MCF 10A (cell line): ENCODE data around the gene GGT7. TPM values are rescaled to one million over a fixed set of nuclear protein-coding genes. Genes with fewer than 3 reads are reported as not detected.

Source experiments
- BruUV-seq: library from RNA; stranded (reverse); fragments of 400-500 nt; replicated peaks from 2 replicates; lab custom pipeline; 2021; lab: Mats Ljungman, UMichigan
- CTCF ChIA-PET: fragments of 300-600 bp; sonication (Branson Sonifier 250); formaldehyde crosslinking; extraction: SDS; loops from one replicate; lab custom pipeline; 2021; ENCODE audit warnings: antibody characterized with exemption, inconsistent platforms; lab: Yijun Ruan, JAX
- POLR2A ChIA-PET: fragments of 300-600, 350-650 bp; sonication (Branson Sonifier 250); formaldehyde crosslinking; extraction: SDS; loops from one replicate; lab custom pipeline; 2020; ENCODE audit warnings: antibody characterized with exemption, inconsistent platforms; lab: Yijun Ruan, JAX
- DNase-seq: peaks from one replicate; pipeline ENCODE4 v3.0.0-alpha.2; 2018; ENCODE audit not compliant: unreplicated experiment
- H3K27ac Mint-ChIP-seq: one replicate; pipeline ENCODE4 v1.8.0; 2022; ENCODE audit warnings: mild to moderate bottlenecking, low read depth, mixed read lengths; ENCODE audit not compliant: unreplicated experiment
- H3K27me3 Mint-ChIP-seq: one replicate; pipeline ENCODE4 v1.8.0; 2022; ENCODE audit warnings: mixed read lengths; ENCODE audit not compliant: insufficient read depth, unreplicated experiment
- H3K36me3 Mint-ChIP-seq: one replicate; pipeline ENCODE4 v1.8.0; 2022; ENCODE audit warnings: mild to moderate bottlenecking, moderate library complexity, mixed read lengths; ENCODE audit not compliant: insufficient read depth, unreplicated experiment
- H3K4me1 Mint-ChIP-seq: one replicate; pipeline ENCODE4 v1.8.0; 2022; ENCODE audit warnings: mixed read lengths; ENCODE audit not compliant: insufficient read depth, unreplicated experiment
- H3K4me3 Mint-ChIP-seq: one replicate; pipeline ENCODE4 v1.8.0; 2022; ENCODE audit warnings: mild to moderate bottlenecking, moderate library complexity, mixed read lengths; ENCODE audit not compliant: unreplicated experiment
- H3K9me3 Mint-ChIP-seq: one replicate; pipeline ENCODE4 v1.8.0; 2022; ENCODE audit warnings: mixed read lengths; ENCODE audit not compliant: unreplicated experiment
- CTCF ChIP-seq: fragments of 200-600 bp; IDR thresholded peaks from one replicate; pipeline ENCODE4 v1.8.0; 2022; ENCODE audit warnings: antibody characterized with exemption, mild to moderate bottlenecking; ENCODE audit not compliant: unreplicated experiment
- intact Hi-C: fragments of 100-400 bp; cut with micrococcal nuclease; formaldehyde crosslinking; loops from 2 replicates; pipeline ENCODE4 v1.14.1; 2022
- total RNA-seq: library from RNA; stranded (reverse); gene quantifications from 2 replicates; pipeline ENCODE4 v1.2.3, GENCODE V29; 2022

The GGT7 gene
- total RNA-seq, 1 experiment from 2014 or later: 3.2 TPM

GRCh38 chr20:34798871-34799270 lies 73.8 kb downstream of the GGT7 start:
- no TSS peak for BruUV-seq
- Mint-ChIP-seq H3K27me3 (no peaks in the 10 kb centered on the region), H3K36me3 (no peaks in the 10 kb centered on the region), H3K27ac (no peak overlapping the region), H3K4me3 (no peak overlapping the region), H3K9me3 (no peaks in the 10 kb centered on the region), H3K4me1 (peaks cover 6% of the 10 kb centered on the region)
- ChIA-PET POLR2A (no interaction called here), CTCF (interaction anchor here (1.1 kb wide), 1 partner anchor 29 kb away, joined by 3 read pairs; no protein-coding TSS in a partner anchor)
- intact Hi-C loops: no loop called here
- TF ChIP-seq CTCF: no peak
- DNase-seq: no peak

- Mint-ChIP-seq H3K27me3 (no peaks in the 10 kb centered on the region), H3K9me3 (no peaks in the 10 kb centered on the region), H3K27ac (no peak overlapping the region), H3K36me3 (no peaks in the 10 kb centered on the region), H3K4me3 (no peak overlapping the region), H3K4me1 (peaks cover 6% of the 10 kb centered on the region)
- CTCF ChIA-PET: interaction anchor here (1.0 to 1.1 kb wide), 2 partner anchors 26 to 29 kb away, joined by 3 to 4 read pairs; no protein-coding TSS in a partner anchor
- intact Hi-C loops: no loop called here
- DNase-seq: no peak
- no peak for TF ChIP-seq CTCF
- no TSS peak for BruUV-seq
- POLR2A ChIA-PET: interaction anchor here (1.1 kb wide), 1 partner anchor 28 kb away, joined by 3 read pairs; no protein-coding TSS in a partner anchor
Observed at GRCh38 chr20:34798328-34798727, 74.3 kb downstream of the GGT7 start.

GRCh38 chr20:34797012-34797995 lies 75.4 kb downstream of the GGT7 start:
- Mint-ChIP-seq H3K4me3 (no peak overlapping the region), H3K9me3 (no peaks in the 10 kb centered on the region), H3K36me3 (no peaks in the 10 kb centered on the region), H3K27ac (no peak overlapping the region), H3K27me3 (no peaks in the 10 kb centered on the region), H3K4me1 (peaks cover 6% of the 10 kb centered on the region)
- ChIA-PET POLR2A (interaction anchor here (1.1 to 1.2 kb wide), 4 partner anchors 9 to 29 kb away, joined by 3 to 5 read pairs (median 4); no protein-coding TSS in a partner anchor), CTCF (interaction anchor here (0.6 to 1.9 kb wide), 5 partner anchors 8 to 1342 kb away, joined by 3 to 5 read pairs (median 4); no protein-coding TSS in a partner anchor)
- no peak for TF ChIP-seq CTCF
- DNase-seq: no peak
- BruUV-seq: no TSS peak
- intact Hi-C loops: no loop called here

Other genes with a start within 250 kb of the GGT7 start
- 14.2 and 14.5 TPM in 2 replicates for gene PIGU, start 195.8 kb downstream of the GGT7 start, total RNA-seq
- gene TP53INP2, start 168.5 kb downstream of the GGT7 start, total RNA-seq: 1.8 and 3.6 TPM in 2 replicates
- gene NCOA6, start 47.2 kb downstream of the GGT7 start, total RNA-seq: 25.7 and 27.9 TPM in 2 replicates
- gene ACSS2, start 3.8 kb upstream of the GGT7 start, total RNA-seq: 36.6 and 42.0 TPM in 2 replicates
- gene GSS, start 83.0 kb upstream of the GGT7 start, total RNA-seq: 94.6 and 115 TPM in 2 replicates
- gene MYH7B, start 83.0 kb upstream of the GGT7 start, total RNA-seq: 0.07 and 0.27 TPM in 2 replicates
- gene TRPC4AP, start 220.0 kb upstream of the GGT7 start, total RNA-seq: 51.8 and 56.3 TPM in 2 replicates